HepG2 (cell line): ENCODE data around the gene CD300LF. TPM values are rescaled to one million over a fixed set of nuclear protein-coding genes. Genes with fewer than 3 reads are reported as not detected.
A peak's percentile ranks its signal among the peaks of the same experiment; 100 is the strongest.

Experiments used
- microRNA-seq: library from miRNA; unstranded; fragments of <30 nt; microRNA quantifications from one replicate; pipeline ENCODE4, GENCODE V29; 2020
- polyA plus RNA-seq, 8 experiments: library from polyadenylated mRNA; depleted of rRNA in 3 of 8; stranded (reverse) in 7 of 8; unstranded in 1 of 8; fragments of >200 nt; fragmentation: Illumina TruSeq in 4 of 8; extraction: Trizol in 4 of 8; gene quantifications; 2 replicates each; pipeline versions ENCODE4 v1.2.1 to v1.2.3, GENCODE V29; 2011 to 2016; ENCODE audit warnings: low read depth in 4 of 8, missing spikeins in 1 of 8, mixed read lengths in 1 of 8; ENCODE audit not compliant: insufficient read depth in 1 of 8
- total RNA-seq, 5 experiments: library from RNA; depleted of rRNA; stranded (reverse); fragments of >200 nt; fragmentation: Illumina TruSeq; extraction: Trizol; gene quantifications; 2 replicates each; pipeline ENCODE4 v1.2.3, GENCODE V29; 2016; ENCODE audit warnings: low read depth in 1 of 5

The CD300LF gene
- total and polyA plus RNA-seq, 2 of the 13 experiments (the other 11 are each of a cell fraction or from before 2014, with no cell fraction given), result not detected

Small RNAs within 50 kb of the gene (microRNA-seq; reads per million reads assigned to microRNA genes)
- 70.0 reads per million, percentile 70 among the genes with 10 or more reads in this experiment for gene MIR3615

Other genes starting within 250 kb of the CD300LF start
- not detected in 2 replicates for gene CD300A, start 246.3 kb downstream of the CD300LF start, total RNA-seq (2016; rRNA removed; fragmentation: Illumina TruSeq; extraction: Trizol)
- 0.39 TPM in 1 of 2 replicates, not detected in the other for gene CD300A, start 246.3 kb downstream of the CD300LF start, polyA plus RNA-seq (2011; rRNA removed)
- not detected in 2 replicates for gene CD300LB, start 181.4 kb downstream of the CD300LF start, total RNA-seq (2016; rRNA removed; fragmentation: Illumina TruSeq; extraction: Trizol)
- gene CD300LB, start 181.4 kb downstream of the CD300LF start, polyA plus RNA-seq (2011; rRNA removed), result not detected in 2 replicates
- not detected in 2 replicates for gene CD300C, start 166.8 kb downstream of the CD300LF start, total RNA-seq (2016; rRNA removed; fragmentation: Illumina TruSeq; extraction: Trizol)
- gene CD300C, start 166.8 kb downstream of the CD300LF start, polyA plus RNA-seq (2011; rRNA removed), result not detected in 2 replicates
- not detected in 2 replicates for gene CD300H, start 145.4 kb downstream of the CD300LF start, total RNA-seq (2016; rRNA removed; fragmentation: Illumina TruSeq; extraction: Trizol)
- gene CD300H, start 145.4 kb downstream of the CD300LF start, polyA plus RNA-seq (2011; rRNA removed), result not detected in 2 replicates
- not detected in 2 replicates for gene CD300LD, start 120.6 kb downstream of the CD300LF start, total RNA-seq (2016; rRNA removed; fragmentation: Illumina TruSeq; extraction: Trizol)
- gene CD300LD, start 120.6 kb downstream of the CD300LF start, polyA plus RNA-seq (2011; rRNA removed), result not detected in 2 replicates
- gene CD300E, start 89.2 kb downstream of the CD300LF start, total RNA-seq (2016; rRNA removed; fragmentation: Illumina TruSeq; extraction: Trizol), result not detected in 2 replicates
- gene CD300E, start 89.2 kb downstream of the CD300LF start, polyA plus RNA-seq (2011; rRNA removed), result not detected in 2 replicates
- gene RAB37, start 24.3 kb upstream of the CD300LF start, total RNA-seq (2016; rRNA removed; fragmentation: Illumina TruSeq; extraction: Trizol), result 0.91 and 1.1 TPM in 2 replicates
- gene RAB37, start 24.3 kb upstream of the CD300LF start, polyA plus RNA-seq (2011; rRNA removed), result 3.7 and 4.7 TPM in 2 replicates
- 138 and 169 TPM in 2 replicates for gene NHERF1, start 35.7 kb upstream of the CD300LF start, total RNA-seq (2016; rRNA removed; fragmentation: Illumina TruSeq; extraction: Trizol)
- gene NHERF1, start 35.7 kb upstream of the CD300LF start, polyA plus RNA-seq (2011; rRNA removed), result 266 and 269 TPM in 2 replicates
- gene NAT9, start 63.4 kb upstream of the CD300LF start, total RNA-seq (2016; rRNA removed; fragmentation: Illumina TruSeq; extraction: Trizol), result 37.6 and 44.2 TPM in 2 replicates
- gene NAT9, start 63.4 kb upstream of the CD300LF start, polyA plus RNA-seq (2011; rRNA removed), result 39.7 and 49.8 TPM in 2 replicates
- 0.11 TPM in 1 of 2 replicates, not detected in the other for gene GRIN2C, start 147.0 kb upstream of the CD300LF start, total RNA-seq (2016; rRNA removed; fragmentation: Illumina TruSeq; extraction: Trizol)
- 0.03 and 0.07 TPM in 2 replicates for gene GRIN2C, start 147.0 kb upstream of the CD300LF start, polyA plus RNA-seq (2011; rRNA removed)
- 99.0 and 116 TPM in 2 replicates for gene FDXR, start 160.1 kb upstream of the CD300LF start, total RNA-seq (2016; rRNA removed; fragmentation: Illumina TruSeq; extraction: Trizol)
- gene FDXR, start 160.1 kb upstream of the CD300LF start, polyA plus RNA-seq (2011; rRNA removed), result 23.4 and 27.7 TPM in 2 replicates
- gene FADS6, start 180.7 kb upstream of the CD300LF start, total RNA-seq (2016; rRNA removed; fragmentation: Illumina TruSeq; extraction: Trizol), result 0.11 TPM in 1 of 2 replicates, not detected in the other
- gene FADS6, start 180.7 kb upstream of the CD300LF start, polyA plus RNA-seq (2011; rRNA removed), result 0.11 and 0.20 TPM in 2 replicates
- gene USH1G, start 210.3 kb upstream of the CD300LF start, total RNA-seq (2016; rRNA removed; fragmentation: Illumina TruSeq; extraction: Trizol), result 0.04 TPM in 1 of 2 replicates, not detected in the other
- gene USH1G, start 210.3 kb upstream of the CD300LF start, polyA plus RNA-seq (2011; rRNA removed), result not detected in 2 replicates
- gene OTOP2, start 211.3 kb upstream of the CD300LF start, total RNA-seq (2016; rRNA removed; fragmentation: Illumina TruSeq; extraction: Trizol), result not detected in 2 replicates
- not detected in 2 replicates for gene OTOP2, start 211.3 kb upstream of the CD300LF start, polyA plus RNA-seq (2011; rRNA removed)
- gene OTOP3, start 223.0 kb upstream of the CD300LF start, total RNA-seq (2016; rRNA removed; fragmentation: Illumina TruSeq; extraction: Trizol), result not detected in 2 replicates
- not detected in 2 replicates for gene OTOP3, start 223.0 kb upstream of the CD300LF start, polyA plus RNA-seq (2011; rRNA removed)